Gastroesophageal sphincter (tissue), 4 donors: ENCODE data around the gene CRACR2B. TPM values are rescaled to one million over a fixed set of nuclear protein-coding genes. Genes with fewer than 3 reads are reported as not detected.

ENCODE experiments used
- ATAC-seq: fragments of 150-250 bp; one replicate; pipeline ENCODE4 v1.9.1; 2016; ENCODE audit warnings: mild to moderate bottlenecking, moderate library complexity
- H3K27ac ChIP-seq, 4 donors: fragments of 200-600 bp; sonication (generic) in 3 of 4; 1 replicate in 3 of 4; 2 replicates in 1 of 4; pipeline ENCODE4 v1.5.1; 2016 to 2019
- H3K27me3 ChIP-seq: fragments of 200-600 bp; sonication (generic); one replicate; pipeline ENCODE4 v1.5.1; 2019
- H3K36me3 ChIP-seq, 2 donors: fragments of 200-600 bp; sonication (generic); one replicate each; pipeline ENCODE4 v1.5.1; 2019; ENCODE audit warnings: control low read depth in 1 of 2
- H3K4me1 ChIP-seq, 3 donors: fragments of 200-600 bp; sonication (generic); 1 replicate in 2 of 3; 2 replicates in 1 of 3; pipeline ENCODE4 v1.5.1; 2016 to 2019; ENCODE audit warnings: control low read depth in 2 of 3
- H3K4me3 ChIP-seq, 2 donors: fragments of 200-600 bp; sonication (generic); one replicate each; pipeline ENCODE4 v1.5.1; 2019; ENCODE audit warnings: mild to moderate bottlenecking in 1 of 2, moderate library complexity in 1 of 2
- H3K9me3 ChIP-seq, 3 donors: fragments of 200-600 bp; sonication (generic); one replicate each; pipeline ENCODE4 v1.5.1; 2017 to 2019; ENCODE audit warnings: control low read depth in 2 of 3
- CTCF ChIP-seq, 4 experiments: fragments of 200-600 bp in 2 of 4; fragments of 450-650 bp in 2 of 4; sonication (generic) in 1 of 4; IDR thresholded peaks; one replicate each; pipeline ENCODE4 v1.5.1; 2017 to 2019; ENCODE audit warnings: antibody characterized with exemption in 4 of 4, mild to moderate bottlenecking in 2 of 4, moderate library complexity in 2 of 4
- EP300 ChIP-seq: sonication (generic); formaldehyde crosslinking; IDR thresholded peaks from one replicate; pipeline ENCODE4 v1.6.1; 2017; ENCODE audit warnings: antibody characterized with exemption, mild to moderate bottlenecking
- POLR2A ChIP-seq, 2 donors: fragments of 450-650 bp; IDR thresholded peaks; one replicate each; pipeline ENCODE4 v1.6.1; 2017; ENCODE audit warnings: antibody characterized with exemption in 2 of 2, mild to moderate bottlenecking in 2 of 2, moderate library complexity in 1 of 2
- POLR2AphosphoS5 ChIP-seq: sonication (generic); formaldehyde crosslinking; IDR thresholded peaks from one replicate; pipeline ENCODE4 v1.6.1; 2017; ENCODE audit warnings: antibody characterized with exemption
- WGBS, 2 donors: methylation state at CpG; one replicate each; pipeline ENCODE4 v1.1.5; 2018; ENCODE audit warnings: low coverage in 1 of 2; 5-methylcytosine and 5-hydroxymethylcytosine counted together
- total RNA-seq, 4 donors: library from RNA; depleted of rRNA; stranded (reverse); fragments of >200 nt; gene quantifications; one replicate each; pipeline ENCODE4 v1.1.0, GENCODE V29; 2016

Gene CRACR2B
- total RNA-seq, 4 donors from 2014 or later, result 4.1 to 10.3 (median 6.4) TPM

GRCh38 chr11:788953-789940 is 38.5 kb upstream of the CRACR2B start:
- Histone ChIP-seq H3K36me3 (peaks cover 0 to 31% of the 10 kb centered on the region in 2 donors), H3K27me3 (peaks cover 42% of the 10 kb centered on the region), H3K9me3 (no peaks in the 10 kb centered on the region), H3K27ac (no peak overlapping the region), H3K4me1 (peaks cover 0 to 30% (median 3%) of the 10 kb centered on the region in 3 donors), H3K4me3 (peak overlapping the region in 1 of 2 donors; percentile 36)
- 27 to 55% methylated on average over 3 of the region's 31 CpGs for WGBS, 2 donors
- TF ChIP-seq CTCF (IDR thresholded peaks at IDR 0.05) (no peak), POLR2AphosphoS5 (no peak)
- ATAC-seq, result no peak

DNA sequence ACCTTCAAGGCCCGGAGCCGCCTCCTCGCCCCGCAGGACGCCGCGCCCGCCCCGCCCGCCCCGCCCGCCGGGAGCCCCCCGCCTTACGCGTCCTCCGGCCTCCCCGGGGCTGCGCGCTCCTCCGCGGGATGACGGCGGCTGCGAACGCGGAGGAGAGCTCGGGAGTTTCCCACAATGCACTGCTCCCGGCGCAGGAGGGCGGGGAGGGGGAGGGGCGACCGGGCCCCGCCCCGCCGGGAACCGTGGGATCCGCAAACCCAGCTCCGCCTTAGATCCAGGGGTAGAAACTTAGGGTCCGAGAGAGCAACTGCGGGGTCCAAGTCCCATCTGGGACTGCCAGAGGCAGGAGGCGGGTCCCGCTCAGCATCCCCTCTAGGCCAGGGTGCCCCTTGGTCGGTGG is 37.8 kb upstream of the CRACR2B start, which contains the start of gene CEND1:
Gene CEND1, minus strand, starts transcription at position 148 of the 400 bp plus-strand sequence. CDS start 1,514 bp downstream, outside the sequence.
- no peaks in the 10 kb centered on the region for H3K9me3 ChIP-seq
- no CpG with 5 or more reads among the region's 44 CpGs for WGBS, 2 donors
- H3K27ac ChIP-seq, result no peak within 1 kb of the TSS
- peaks cover 0 to 37% (median 7%) of the 10 kb centered on the region in 3 donors for H3K4me1 ChIP-seq
- peak within 1 kb of the TSS in 1 of 2 donors; percentile 36 for H3K4me3 ChIP-seq
- H3K27me3 ChIP-seq, result peaks cover 42% of the 10 kb centered on the region
- H3K36me3 ChIP-seq, result peaks cover 0 to 35% of the 10 kb centered on the region in 2 donors
- TF ChIP-seq EP300 (no peak), CTCF (IDR thresholded peaks at IDR 0.05) (no peak), POLR2AphosphoS5 (no peak), POLR2A (IDR thresholded peaks at IDR 0.05) (no peak)
- no peak for ATAC-seq

- H3K9me3 ChIP-seq, result no peaks in the 10 kb centered on the region
- peaks cover 42% of the 10 kb centered on the region for H3K27me3 ChIP-seq
- H3K4me3 ChIP-seq, result no peak overlapping the region
- no peak overlapping the region for H3K27ac ChIP-seq
- peaks cover 0 to 47% (median 17%) of the 10 kb centered on the region in 3 donors for H3K4me1 ChIP-seq
- ATAC-seq, result no peak
- WGBS, 2 donors, result 27 to 57% methylated on average over 2 to 5 of the region's 18 CpGs
- peaks cover 0 to 35% of the 10 kb centered on the region in 2 donors for H3K36me3 ChIP-seq
- TF ChIP-seq CTCF (IDR thresholded peaks at IDR 0.05) (no peak), POLR2AphosphoS5 (no peak), POLR2A (IDR thresholded peaks at IDR 0.05) (no peak), EP300 (no peak)
Observed at GRCh38 chr11:790721-791564, 36.8 kb upstream of the CRACR2B start.

DNA sequence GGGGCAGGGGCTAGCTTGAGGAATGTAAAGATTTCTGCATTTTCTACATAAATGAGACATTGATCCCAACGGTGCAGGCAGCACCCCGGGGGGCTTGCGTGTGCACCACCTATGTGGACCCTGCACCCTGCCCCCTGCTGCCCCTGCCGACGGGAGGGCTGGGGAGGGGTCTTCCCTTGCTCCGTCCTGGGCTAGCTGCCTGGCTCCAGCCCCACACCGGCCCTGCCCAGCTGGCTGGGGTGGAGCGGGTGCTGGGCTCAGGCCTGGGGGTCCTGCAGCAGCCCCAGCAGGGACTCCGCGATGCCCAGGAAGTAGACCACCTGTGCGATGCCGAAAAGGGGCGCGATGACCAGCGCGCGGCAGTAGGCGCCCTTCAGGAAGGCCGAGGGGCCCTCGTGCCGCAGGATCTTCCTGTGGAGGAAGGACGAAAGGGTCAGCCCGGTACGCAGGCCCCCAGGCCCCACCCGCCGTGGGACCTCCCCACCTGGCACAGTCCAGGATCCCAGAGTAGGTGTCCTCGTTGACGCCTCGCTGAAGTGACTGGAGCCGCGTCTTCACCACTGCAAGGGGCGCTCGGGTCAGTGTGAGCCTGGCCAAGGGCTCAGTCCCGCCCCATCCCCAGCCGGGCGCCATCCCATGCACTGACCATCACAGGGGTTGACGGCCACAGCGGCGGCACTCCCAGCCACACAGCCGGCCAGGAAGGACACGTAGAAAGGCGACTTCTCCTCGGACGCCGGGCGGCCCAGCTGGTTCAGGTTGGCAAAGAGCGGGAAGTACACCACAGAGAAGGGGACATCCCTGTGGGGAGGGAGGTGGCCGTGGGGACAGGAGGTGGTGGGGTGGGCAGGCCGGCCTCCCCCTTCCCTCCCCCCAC is 35.8 kb upstream of the CRACR2B start:
- Histone ChIP-seq H3K36me3 (peaks cover 0 to 35% of the 10 kb centered on the region in 2 donors), H3K4me3 (no peak overlapping the region), H3K9me3 (no peaks in the 10 kb centered on the region), H3K27me3 (peaks cover 42% of the 10 kb centered on the region), H3K27ac (no peak overlapping the region), H3K4me1 (peaks cover 0 to 55% (median 23%) of the 10 kb centered on the region in 3 donors)
- no CpG with 5 or more reads among the region's 49 CpGs for WGBS, 2 donors
- no peak for TF ChIP-seq POLR2A (IDR thresholded peaks at IDR 0.05)
- no peak for TF ChIP-seq POLR2AphosphoS5
- TF ChIP-seq CTCF (IDR thresholded peaks at IDR 0.05), result no peak
- TF ChIP-seq EP300, result no peak
- no peak for ATAC-seq
